Diencephalon (tissue), 1 donor: ENCODE measurements around the gene ZNF232. TPM values are rescaled to one million over a fixed set of nuclear protein-coding genes. Genes with fewer than 3 reads are reported as not detected.

Experiments
- small RNA-seq: library from RNA; depleted of rRNA; stranded (forward); fragments of <200 nt; gene quantifications from one replicate; pipeline ENCODE3, GENCODE V24; 2014
- total RNA-seq: library from RNA; depleted of rRNA; stranded (reverse); fragments of >200 nt; gene quantifications from one replicate; pipeline ENCODE4 v1.2.3, GENCODE V29; 2014

The ZNF232 gene
- 14.3 TPM for total RNA-seq

GRCh38 chr17:5111402-5112204, at the start of gene ZNF232:
TSS of gene ZNF232 (minus strand) at chr17:5111878. CDS start at chr17:5111822, 56 bp downstream.

GRCh38 chr17:5115673-5116651, 4.3 kb upstream of the ZNF232 start, which contains the start of gene USP6:
TSS of gene USP6 (plus strand) at chr17:5116032. CDS start at chr17:5130368, 14,336 bp downstream.

GRCh38 chr17:5078106-5079028, 33.3 kb downstream of the ZNF232 start, which contains the start of gene ZFP3:
TSS of gene ZFP3 (plus strand) at chr17:5078467. CDS start at chr17:5091505, 13,038 bp downstream.

Small RNA genes within 50 kb of the gene (small RNA-seq; reads per million reads assigned to genes)
- gene AC012146.4: not detected

Other genes with a start within 250 kb of the ZNF232 start
- gene C17orf107, start 212.3 kb downstream of the ZNF232 start, total RNA-seq: 3.0 TPM
- 0.46 TPM for gene CHRNE, start 208.8 kb downstream of the ZNF232 start, total RNA-seq
- not detected for gene GP1BA, start 179.6 kb downstream of the ZNF232 start, total RNA-seq
- gene SLC25A11, start 171.8 kb downstream of the ZNF232 start, total RNA-seq: 51.2 TPM
- 25.8 TPM for gene RNF167, start 171.6 kb downstream of the ZNF232 start, total RNA-seq
- 78.0 TPM for gene PFN1, start 163.3 kb downstream of the ZNF232 start, total RNA-seq
- gene ENO3, start 160.8 kb downstream of the ZNF232 start, total RNA-seq: 1.8 TPM
- gene SPAG7, start 144.1 kb downstream of the ZNF232 start, total RNA-seq: 40.4 TPM
- gene CAMTA2, start 124.2 kb downstream of the ZNF232 start, total RNA-seq: 11.8 TPM
- gene INCA1, start 114.4 kb downstream of the ZNF232 start, total RNA-seq: 0.69 TPM
- gene KIF1C, start 113.9 kb downstream of the ZNF232 start, total RNA-seq: 13.8 TPM
- not detected for gene SLC52A1, start 76.5 kb downstream of the ZNF232 start, total RNA-seq
- gene ZFP3, start 33.4 kb downstream of the ZNF232 start, total RNA-seq: 15.7 TPM
- gene USP6, start 4.2 kb upstream of the ZNF232 start, total RNA-seq: 0.23 TPM
- gene ZNF594, start 80.0 kb upstream of the ZNF232 start, total RNA-seq: 27.7 TPM
- 0.46 TPM for gene SCIMP, start 123.0 kb upstream of the ZNF232 start, total RNA-seq
- 122 TPM for gene RABEP1, start 170.4 kb upstream of the ZNF232 start, total RNA-seq